ENCODE data around the gene MCCC1. TPM values are rescaled to one million over a fixed set of nuclear protein-coding genes. Genes with fewer than 3 reads are reported as not detected.

Gene MCCC1
- total RNA-seq, 1 experiment from 2014 or later: 12.6 TPM

DNA sequence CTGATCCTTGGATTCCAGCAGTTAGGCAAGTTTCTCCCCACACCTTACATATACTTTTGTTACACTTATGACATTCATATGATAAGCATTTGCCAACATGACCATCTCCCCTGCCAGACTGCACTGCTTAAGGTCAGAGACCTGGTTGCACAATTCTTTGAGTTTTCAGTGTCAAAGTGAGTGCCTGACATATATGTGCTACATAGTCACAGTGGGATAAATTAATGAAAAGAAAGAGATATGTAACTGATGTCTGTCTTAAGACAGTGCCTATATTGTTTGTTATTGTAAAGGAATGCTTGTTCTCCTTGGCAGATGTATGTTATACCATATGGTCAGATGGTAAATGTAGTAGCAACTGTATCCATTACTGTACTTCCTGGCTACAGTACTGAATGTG lies 115.4 kb downstream of the MCCC1 start:
- Histone ChIP-seq H4K20me1 (ENCODE audit: insufficient read depth) (peaks cover 4% of the 10 kb centered on the region; the same call in 1 of the 2 replicates), H3K4me2 (ENCODE audit: low read length) (no peak overlapping the region), H3K79me2 (ENCODE audit: insufficient read depth, low read length) (peaks cover 10% of the 10 kb centered on the region), H3K27me3 (ENCODE audit: insufficient read depth, low read length) (no peaks in the 10 kb centered on the region), H3K4me3 (replicated peaks in 1 of 2; ENCODE audit: low read depth in 1 of 2, low read length in 2 of 2) (no peak overlapping the region), H3K9me3 (ENCODE audit: control insufficient read depth in 1 of 2, insufficient read depth in 1 of 2, low read depth in 1 of 2, low read length in 2 of 2) (no peaks in the 10 kb centered on the region), H3K9ac (ENCODE audit: low read length) (no peak overlapping the region), H3K36me3 (ENCODE audit: control insufficient read depth in 1 of 2, insufficient read depth in 2 of 2, low read length in 2 of 2) (no peaks in the 10 kb centered on the region), H3K9me2 (ENCODE audit: insufficient read depth) (no peaks in the 10 kb centered on the region), H2AFZ (ENCODE audit: low read depth, low read length, poor library complexity, severe bottlenecking) (no peak overlapping the region), H3K27ac (ENCODE audit: low read depth, low read length) (no peak overlapping the region), H3K4me1 (ENCODE audit: control insufficient read depth in 1 of 2, insufficient read depth in 2 of 2, low read length in 2 of 2) (peaks cover 2 to 12% of the 10 kb centered on the region in 2 experiments; a peak in 3 of 4 replicates)
- CTCF ChIA-PET: no interaction called here
- DNase-seq (ENCODE audit: low read depth, low spot score) (no peak), ATAC-seq (no peak)
- RAD21 ChIA-PET (ENCODE audit: low non-redundant PET in 1 of 2, low total read pairs in 2 of 2, uncharacterized antibody in 2 of 2, unreplicated experiment in 2 of 2): no interaction called here
- intact Hi-C loops (cut with micrococcal nuclease): loop anchor here (10.0 kb wide), 1 partner anchor 111 kb away; the partner anchor contains the start of gene MCCC1
- POLR2A ChIA-PET: interaction anchor here (1.0 kb wide), 1 partner anchor 17 kb away, joined by 3 read pairs; no protein-coding TSS in a partner anchor
- BruUV-seq (replicated peaks): no TSS peak
- TF ChIP-seq ELF1 (IDR thresholded peaks at IDR 0.05; ENCODE audit: borderline replicate concordance, low read depth): no peak
- TF ChIP-seq, protein P1, sequence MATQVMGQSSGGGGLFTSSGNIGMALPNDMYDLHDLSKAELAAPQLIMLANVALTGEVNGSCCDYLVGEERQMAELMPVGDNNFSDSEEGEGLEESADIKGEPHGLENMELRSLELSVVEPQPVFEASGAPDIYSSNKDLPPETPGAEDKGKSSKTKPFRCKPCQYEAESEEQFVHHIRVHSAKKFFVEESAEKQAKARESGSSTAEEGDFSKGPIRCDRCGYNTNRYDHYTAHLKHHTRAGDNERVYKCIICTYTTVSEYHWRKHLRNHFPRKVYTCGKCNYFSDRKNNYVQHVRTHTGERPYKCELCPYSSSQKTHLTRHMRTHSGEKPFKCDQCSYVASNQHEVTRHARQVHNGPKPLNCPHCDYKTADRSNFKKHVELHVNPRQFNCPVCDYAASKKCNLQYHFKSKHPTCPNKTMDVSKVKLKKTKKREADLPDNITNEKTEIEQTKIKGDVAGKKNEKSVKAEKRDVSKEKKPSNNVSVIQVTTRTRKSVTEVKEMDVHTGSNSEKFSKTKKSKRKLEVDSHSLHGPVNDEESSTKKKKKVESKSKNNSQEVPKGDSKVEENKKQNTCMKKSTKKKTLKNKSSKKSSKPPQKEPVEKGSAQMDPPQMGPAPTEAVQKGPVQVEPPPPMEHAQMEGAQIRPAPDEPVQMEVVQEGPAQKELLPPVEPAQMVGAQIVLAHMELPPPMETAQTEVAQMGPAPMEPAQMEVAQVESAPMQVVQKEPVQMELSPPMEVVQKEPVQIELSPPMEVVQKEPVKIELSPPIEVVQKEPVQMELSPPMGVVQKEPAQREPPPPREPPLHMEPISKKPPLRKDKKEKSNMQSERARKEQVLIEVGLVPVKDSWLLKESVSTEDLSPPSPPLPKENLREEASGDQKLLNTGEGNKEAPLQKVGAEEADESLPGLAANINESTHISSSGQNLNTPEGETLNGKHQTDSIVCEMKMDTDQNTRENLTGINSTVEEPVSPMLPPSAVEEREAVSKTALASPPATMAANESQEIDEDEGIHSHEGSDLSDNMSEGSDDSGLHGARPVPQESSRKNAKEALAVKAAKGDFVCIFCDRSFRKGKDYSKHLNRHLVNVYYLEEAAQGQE (IDR thresholded peaks at IDR 0.05; ENCODE audit: low read depth): no peak
- no peak for TF ChIP-seq POLR2AphosphoS5 (IDR thresholded peaks at IDR 0.05; ENCODE audit: low read depth, low read length)
- no peak for TF ChIP-seq SRF (IDR thresholded peaks at IDR 0.05; ENCODE audit: low read depth)

DNA sequence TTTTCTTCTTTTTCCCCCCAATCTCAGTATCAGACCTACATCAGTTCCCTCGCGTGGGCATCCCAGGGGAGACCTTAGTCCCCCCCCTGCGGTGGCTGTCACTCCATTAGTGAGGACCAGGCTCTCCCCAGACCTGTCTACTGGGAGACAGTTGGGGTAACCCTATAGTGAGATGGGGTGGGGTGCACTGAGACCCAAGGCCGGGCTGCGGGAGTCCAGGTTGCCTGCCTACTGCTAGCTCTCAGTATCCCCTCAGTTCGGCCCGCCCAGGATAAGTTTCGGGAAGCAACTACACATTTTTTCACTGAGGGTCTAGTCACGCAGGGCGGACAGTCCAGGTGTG lies 118.3 kb downstream of the MCCC1 start:
- DNase-seq (ENCODE audit: low read depth, low spot score): no peak
- no peak overlapping the region for H2AFZ ChIP-seq (ENCODE audit: low read depth, low read length, poor library complexity, severe bottlenecking)
- H3K9me2 ChIP-seq (ENCODE audit: insufficient read depth): no peaks in the 10 kb centered on the region
- CTCF ChIA-PET: no interaction called here
- H3K4me3 ChIP-seq (replicated peaks in 1 of 2; ENCODE audit: low read depth in 1 of 2, low read length in 2 of 2): peak overlapping the region; percentile 79 to 87
- peak overlapping the region; percentile 84 for H3K4me2 ChIP-seq (ENCODE audit: low read length)
- peaks cover 2 to 18% of the 10 kb centered on the region in 2 experiments; a peak in 3 of 4 replicates for H3K4me1 ChIP-seq (ENCODE audit: control insufficient read depth in 1 of 2, insufficient read depth in 2 of 2, low read length in 2 of 2)
- H3K36me3 ChIP-seq (ENCODE audit: control insufficient read depth in 1 of 2, insufficient read depth in 2 of 2, low read length in 2 of 2): no peaks in the 10 kb centered on the region
- TF ChIP-seq TCF7L2 (IDR thresholded peaks at IDR 0.05; ENCODE audit: borderline replicate concordance, extremely low read depth, insufficient read depth, insufficient read length) (no peak), EGR1 (IDR thresholded peaks at IDR 0.05; ENCODE audit: low read depth) (no peak)
- TF ChIP-seq, protein P2, sequence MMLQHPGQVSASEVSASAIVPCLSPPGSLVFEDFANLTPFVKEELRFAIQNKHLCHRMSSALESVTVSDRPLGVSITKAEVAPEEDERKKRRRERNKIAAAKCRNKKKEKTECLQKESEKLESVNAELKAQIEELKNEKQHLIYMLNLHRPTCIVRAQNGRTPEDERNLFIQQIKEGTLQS (IDR thresholded peaks at IDR 0.05): no peak
- ATAC-seq: peak; percentile 2; the same call in 1 of the 2 replicates
- intact Hi-C loops (cut with micrococcal nuclease): loop anchor here (10.0 kb wide), 1 partner anchor 114 kb away; the partner anchor contains the start of gene MCCC1
- POLR2A ChIA-PET: no interaction called here
- RAD21 ChIA-PET (ENCODE audit: low non-redundant PET in 1 of 2, low total read pairs in 2 of 2, uncharacterized antibody in 2 of 2, unreplicated experiment in 2 of 2): no interaction called here
- no peaks in the 10 kb centered on the region for H3K27me3 ChIP-seq (ENCODE audit: insufficient read depth, low read length)
- BruUV-seq (replicated peaks): no TSS peak
- peaks cover 4% of the 10 kb centered on the region; the same call in 1 of the 2 replicates for H4K20me1 ChIP-seq (ENCODE audit: insufficient read depth)
- H3K9me3 ChIP-seq (ENCODE audit: control insufficient read depth in 1 of 2, insufficient read depth in 1 of 2, low read depth in 1 of 2, low read length in 2 of 2): no peaks in the 10 kb centered on the region
- no peak overlapping the region for H3K27ac ChIP-seq (ENCODE audit: low read depth, low read length)
- peaks cover 39% of the 10 kb centered on the region for H3K79me2 ChIP-seq (ENCODE audit: insufficient read depth, low read length)
- peak overlapping the region; percentile 68 for H3K9ac ChIP-seq (ENCODE audit: low read length)
